Measurements from ENCODE around the gene FOXK1. TPM values are rescaled to one million over a fixed set of nuclear protein-coding genes. Genes with fewer than 3 reads are reported as not detected.

The FOXK1 gene
- total and polyA plus RNA-seq, 2 of the 13 experiments (the other 11 are each of a cell fraction or from before 2014, with no cell fraction given), result 4.6 to 8.8 TPM

DNA sequence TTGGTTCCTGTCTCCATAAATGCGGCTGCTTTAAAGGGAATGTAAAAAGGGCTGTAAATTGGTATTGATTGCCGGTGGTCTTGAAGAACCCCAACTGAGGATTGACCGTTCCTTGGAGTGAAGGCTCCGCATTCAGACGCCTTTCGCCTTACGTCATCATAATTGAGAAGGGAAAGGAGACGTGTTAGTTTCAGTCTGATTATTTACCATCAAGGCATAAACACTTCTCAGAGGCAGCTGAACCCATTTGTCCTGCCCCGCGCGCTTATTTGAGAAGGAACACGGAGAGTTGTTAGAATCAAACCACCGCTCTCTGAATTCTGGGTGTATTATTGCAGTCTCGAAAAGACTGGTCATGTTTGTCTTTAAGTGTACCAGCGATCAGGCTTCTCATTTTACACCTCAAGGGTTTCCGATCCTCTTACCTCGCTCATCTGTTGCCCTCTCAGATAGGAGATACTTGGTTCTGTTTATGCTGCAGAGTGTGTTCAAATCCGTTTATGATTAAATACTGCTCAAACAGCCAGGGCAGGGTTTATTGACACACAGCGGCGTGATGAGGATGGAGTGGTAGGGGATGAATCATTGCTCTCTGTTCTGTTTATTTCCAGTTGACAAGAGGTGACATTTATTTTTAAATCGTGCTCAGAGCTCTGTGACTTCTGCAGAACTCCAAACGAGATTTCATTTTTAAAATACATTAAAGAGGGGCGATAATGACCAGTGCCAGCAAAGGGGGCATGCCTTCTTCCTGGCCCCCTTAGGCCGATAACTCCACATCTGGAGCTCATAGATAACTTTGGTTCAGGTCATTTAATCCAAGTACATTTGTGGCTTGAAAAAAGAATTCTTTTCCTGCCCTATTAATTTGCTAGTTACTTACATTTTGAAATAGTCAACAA lies 30.4 kb downstream of the FOXK1 start (continued):
- TF ChIP-seq, protein P1, sequence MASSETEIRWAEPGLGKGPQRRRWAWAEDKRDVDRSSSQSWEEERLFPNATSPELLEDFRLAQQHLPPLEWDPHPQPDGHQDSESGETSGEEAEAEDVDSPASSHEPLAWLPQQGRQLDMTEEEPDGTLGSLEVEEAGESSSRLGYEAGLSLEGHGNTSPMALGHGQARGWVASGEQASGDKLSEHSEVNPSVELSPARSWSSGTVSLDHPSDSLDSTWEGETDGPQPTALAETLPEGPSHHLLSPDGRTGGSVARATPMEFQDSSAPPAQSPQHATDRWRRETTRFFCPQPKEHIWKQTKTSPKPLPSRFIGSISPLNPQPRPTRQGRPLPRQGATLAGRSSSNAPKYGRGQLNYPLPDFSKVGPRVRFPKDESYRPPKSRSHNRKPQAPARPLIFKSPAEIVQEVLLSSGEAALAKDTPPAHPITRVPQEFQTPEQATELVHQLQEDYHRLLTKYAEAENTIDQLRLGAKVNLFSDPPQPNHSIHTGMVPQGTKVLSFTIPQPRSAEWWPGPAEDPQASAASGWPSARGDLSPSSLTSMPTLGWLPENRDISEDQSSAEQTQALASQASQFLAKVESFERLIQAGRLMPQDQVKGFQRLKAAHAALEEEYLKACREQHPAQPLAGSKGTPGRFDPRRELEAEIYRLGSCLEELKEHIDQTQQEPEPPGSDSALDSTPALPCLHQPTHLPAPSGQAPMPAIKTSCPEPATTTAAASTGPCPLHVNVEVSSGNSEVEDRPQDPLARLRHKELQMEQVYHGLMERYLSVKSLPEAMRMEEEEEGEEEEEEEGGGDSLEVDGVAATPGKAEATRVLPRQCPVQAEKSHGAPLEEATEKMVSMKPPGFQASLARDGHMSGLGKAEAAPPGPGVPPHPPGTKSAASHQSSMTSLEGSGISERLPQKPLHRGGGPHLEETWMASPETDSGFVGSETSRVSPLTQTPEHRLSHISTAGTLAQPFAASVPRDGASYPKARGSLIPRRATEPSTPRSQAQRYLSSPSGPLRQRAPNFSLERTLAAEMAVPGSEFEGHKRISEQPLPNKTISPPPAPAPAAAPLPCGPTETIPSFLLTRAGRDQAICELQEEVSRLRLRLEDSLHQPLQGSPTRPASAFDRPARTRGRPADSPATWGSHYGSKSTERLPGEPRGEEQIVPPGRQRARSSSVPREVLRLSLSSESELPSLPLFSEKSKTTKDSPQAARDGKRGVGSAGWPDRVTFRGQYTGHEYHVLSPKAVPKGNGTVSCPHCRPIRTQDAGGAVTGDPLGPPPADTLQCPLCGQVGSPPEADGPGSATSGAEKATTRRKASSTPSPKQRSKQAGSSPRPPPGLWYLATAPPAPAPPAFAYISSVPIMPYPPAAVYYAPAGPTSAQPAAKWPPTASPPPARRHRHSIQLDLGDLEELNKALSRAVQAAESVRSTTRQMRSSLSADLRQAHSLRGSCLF (CRISPR knock-in tag; IDR thresholded peaks at IDR 0.05; ENCODE audit: borderline replicate concordance), result no peak
- TF ChIP-seq, protein P2, sequence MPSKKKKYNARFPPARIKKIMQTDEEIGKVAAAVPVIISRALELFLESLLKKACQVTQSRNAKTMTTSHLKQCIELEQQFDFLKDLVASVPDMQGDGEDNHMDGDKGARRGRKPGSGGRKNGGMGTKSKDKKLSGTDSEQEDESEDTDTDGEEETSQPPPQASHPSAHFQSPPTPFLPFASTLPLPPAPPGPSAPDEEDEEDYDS (CRISPR knock-in tag; IDR thresholded peaks at IDR 0.05), result no peak
- TF ChIP-seq ZNF792 (CRISPR knock-in tag; IDR thresholded peaks at IDR 0.05), result peak; percentile 39; the same call in 1 of the 2 replicates
- no peak for TF ChIP-seq ZNF543 (CRISPR knock-in tag; IDR thresholded peaks at IDR 0.05)
- TF ChIP-seq NFE2 (CRISPR knock-in tag; IDR thresholded peaks at IDR 0.05), result no peak
- no peak for TF ChIP-seq ZFP90 (CRISPR knock-in tag; IDR thresholded peaks at IDR 0.05; ENCODE audit: borderline replicate concordance)
- TF ChIP-seq, protein P3, sequence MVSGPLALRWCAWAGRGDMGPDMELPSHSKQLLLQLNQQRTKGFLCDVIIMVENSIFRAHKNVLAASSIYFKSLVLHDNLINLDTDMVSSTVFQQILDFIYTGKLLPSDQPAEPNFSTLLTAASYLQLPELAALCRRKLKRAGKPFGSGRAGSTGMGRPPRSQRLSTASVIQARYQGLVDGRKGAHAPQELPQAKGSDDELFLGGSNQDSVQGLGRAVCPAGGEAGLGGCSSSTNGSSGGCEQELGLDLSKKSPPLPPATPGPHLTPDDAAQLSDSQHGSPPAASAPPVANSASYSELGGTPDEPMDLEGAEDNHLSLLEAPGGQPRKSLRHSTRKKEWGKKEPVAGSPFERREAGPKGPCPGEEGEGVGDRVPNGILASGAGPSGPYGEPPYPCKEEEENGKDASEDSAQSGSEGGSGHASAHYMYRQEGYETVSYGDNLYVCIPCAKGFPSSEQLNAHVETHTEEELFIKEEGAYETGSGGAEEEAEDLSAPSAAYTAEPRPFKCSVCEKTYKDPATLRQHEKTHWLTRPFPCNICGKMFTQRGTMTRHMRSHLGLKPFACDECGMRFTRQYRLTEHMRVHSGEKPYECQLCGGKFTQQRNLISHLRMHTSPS (CRISPR knock-in tag; IDR thresholded peaks at IDR 0.05; ENCODE audit: low read depth), result no peak
- no peak for TF ChIP-seq ZNF839 (CRISPR knock-in tag; IDR thresholded peaks at IDR 0.05; ENCODE audit: borderline replicate concordance)
- TF ChIP-seq ZNF546 (CRISPR knock-in tag; conservative IDR thresholded peaks at IDR 0.05), result no peak
- no peak for TF ChIP-seq RERE (CRISPR knock-in tag; IDR thresholded peaks at IDR 0.05; ENCODE audit: low read depth)
- no peak for TF ChIP-seq ZIK1 (CRISPR knock-in tag; IDR thresholded peaks at IDR 0.05; ENCODE audit: borderline replicate concordance, low read depth)
- no peak for TF ChIP-seq PLSCR1 (CRISPR knock-in tag; IDR thresholded peaks at IDR 0.05; ENCODE audit: borderline replicate concordance)
- TF ChIP-seq NFKB2 (CRISPR knock-in tag; IDR thresholded peaks at IDR 0.05; ENCODE audit: borderline replicate concordance), result no peak
- TF ChIP-seq NFRKB (IDR thresholded peaks at IDR 0.05), result no peak
- no peak for TF ChIP-seq NRL (CRISPR knock-in tag; IDR thresholded peaks at IDR 0.05; ENCODE audit: borderline replicate concordance)

All from HepG2 (cell line).